B cell (primary cell): ENCODE data around the gene NTN1. TPM values are rescaled to one million over a fixed set of nuclear protein-coding genes. Genes with fewer than 3 reads are reported as not detected.

Experiments
- ATAC-seq: fragments of 200-7000 bp; cut with Tn5 transposase; one replicate; pipeline ENCODE4 v1.10.0; 2021; ENCODE audit warnings: low read depth, mild to moderate bottlenecking, moderate number of reproducible peaks, moderate library complexity
- CTCF ChIA-PET: fragments of 350-600 bp; sonication (Branson Sonifier 250); formaldehyde crosslinking; loops from one replicate; lab custom pipeline; 2021; ENCODE audit warnings: antibody characterized with exemption, inconsistent platforms; lab: Charles Lee
- POLR2A ChIA-PET: fragments of 350-600 bp; sonication (Branson Sonifier 250); formaldehyde crosslinking; loops from one replicate; lab custom pipeline; 2021; ENCODE audit warnings: antibody characterized with exemption; lab: Charles Lee
- DNase-seq: peaks from one replicate; pipeline ENCODE4 v3.0.0; 2013
- H2AFZ ChIP-seq: 2 replicates; pipeline ENCODE4 v1.6.1; 2012; ENCODE audit warnings: mild to moderate bottlenecking, low read depth, low read length; ENCODE audit not compliant: insufficient read depth, poor library complexity, severe bottlenecking
- H3K27ac ChIP-seq, 2 donors: 1 replicate in 1 of 2; 2 replicates in 1 of 2; pipeline ENCODE4 v1.5.1; 2012 to 2013; ENCODE audit warnings: low read length in 2 of 2, mild to moderate bottlenecking in 2 of 2, moderate library complexity in 1 of 2
- H3K27me3 ChIP-seq, 4 experiments: fragments of 200-600 bp in 1 of 4; sonication (generic) in 1 of 4; replicated peaks in 1 of 4; 1 replicate in 2 of 4; 2 replicates in 2 of 4; pipeline versions ENCODE4 v1.6.1 to v1.7.0; 2013 to 2016; ENCODE audit warnings: low read length in 3 of 4, mild to moderate bottlenecking in 2 of 4, mixed read lengths in 1 of 4, moderate library complexity in 1 of 4; ENCODE audit not compliant: insufficient read depth in 4 of 4, control insufficient read depth in 3 of 4; ENCODE audit errors: control extremely low read depth in 1 of 4
- H3K36me3 ChIP-seq, 2 experiments: replicated peaks in 1 of 2; 1 replicate in 1 of 2; 2 replicates in 1 of 2; pipeline versions ENCODE4 v1.6.1 to v1.7.1; 2013; ENCODE audit warnings: low read length in 1 of 2; ENCODE audit not compliant: insufficient read depth in 2 of 2, control insufficient read depth in 1 of 2; ENCODE audit errors: control extremely low read depth in 1 of 2, extremely low read depth in 1 of 2
- H3K4me1 ChIP-seq, 2 donors: fragments of 200-600 bp in 1 of 2; sonication (generic) in 1 of 2; 1 replicate in 1 of 2; 2 replicates in 1 of 2; pipeline versions ENCODE4 v1.5.1 to v1.6.1; 2013 to 2017; ENCODE audit warnings: low read length in 2 of 2; ENCODE audit not compliant: control insufficient read depth in 2 of 2, insufficient read depth in 2 of 2
- H3K4me2 ChIP-seq: replicated peaks from 2 replicates; pipeline ENCODE3; 2012; ENCODE audit warnings: mild to moderate bottlenecking, low read depth, low read length; ENCODE audit not compliant: poor library complexity, severe bottlenecking
- H3K4me3 ChIP-seq, 5 experiments: fragments of 200-600 bp in 1 of 5; sonication (generic) in 1 of 5; 1 replicate in 3 of 5; 2 replicates in 2 of 5; pipeline versions ENCODE4 v1.5.1 to v1.7.0; 2011 to 2016; ENCODE audit warnings: low read length in 4 of 5, mild to moderate bottlenecking in 4 of 5, low read depth in 2 of 5, control low read depth in 1 of 5, moderate library complexity in 1 of 5; ENCODE audit not compliant: insufficient read depth in 1 of 5; ENCODE audit errors: control extremely low read depth in 1 of 5, extremely low read depth in 1 of 5
- H3K79me2 ChIP-seq: fragments of 200-600 bp; sonication (generic); one replicate; pipeline ENCODE4 v1.6.0; 2016; ENCODE audit warnings: low read length; ENCODE audit not compliant: control insufficient read depth, insufficient read depth
- H3K9ac ChIP-seq: fragments of 200-600 bp; sonication (generic); 2 replicates; pipeline ENCODE4 v1.6.1; 2017; ENCODE audit warnings: mild to moderate bottlenecking, low read length, moderate library complexity
- H3K9me3 ChIP-seq, 3 donors: one replicate each; pipeline versions ENCODE4 v1.6.1 to v1.7.1; 2013; ENCODE audit warnings: low read length in 2 of 3; ENCODE audit not compliant: control insufficient read depth in 2 of 3, insufficient read depth in 1 of 3; ENCODE audit errors: control extremely low read depth in 1 of 3
- H4K20me1 ChIP-seq: 2 replicates; pipeline ENCODE4 v1.6.0; 2012; ENCODE audit warnings: mild to moderate bottlenecking, low read length; ENCODE audit not compliant: insufficient read depth, control insufficient read depth, poor library complexity, severe bottlenecking
- H3K27ac Mint-ChIP-seq: one replicate; pipeline ENCODE4 v1.8.0; 2021; ENCODE audit warnings: mixed read lengths
- H3K27me3 Mint-ChIP-seq: one replicate; pipeline ENCODE4 v1.8.0; 2021; ENCODE audit warnings: mixed read lengths
- H3K4me1 Mint-ChIP-seq: one replicate; pipeline ENCODE4 v1.8.0; 2021; ENCODE audit warnings: mixed read lengths
- H3K4me3 Mint-ChIP-seq: one replicate; pipeline ENCODE4 v1.8.0; 2021; ENCODE audit warnings: mixed read lengths
- H3K9me3 Mint-ChIP-seq: one replicate; pipeline ENCODE4 v1.8.0; 2022; ENCODE audit warnings: mixed read lengths; ENCODE audit not compliant: insufficient read depth
- EZH2 ChIP-seq: IDR thresholded peaks from 2 replicates; pipeline ENCODE4 v1.6.1; 2012; ENCODE audit warnings: borderline replicate concordance, low read depth, mild to moderate bottlenecking, moderate library complexity, low read length; ENCODE audit not compliant: insufficient read depth, poor library complexity, severe bottlenecking
- WGBS: methylation state at CpG from one replicate; pipeline ENCODE4 v1.1.5; 2013; ENCODE audit warnings: missing lambda C conversion rate; ENCODE audit not compliant: insufficient coverage; 5-methylcytosine and 5-hydroxymethylcytosine counted together
- intact Hi-C: fragments of 100-400 bp; cut with micrococcal nuclease; formaldehyde crosslinking; loops from one replicate; pipeline ENCODE4 v1.10.0; 2022
- polyA plus RNA-seq: library from polyadenylated mRNA; depleted of rRNA; stranded (reverse); fragments of >200 nt; gene quantifications from 2 replicates; pipeline ENCODE4 v1.2.3, GENCODE V29; 2012
- total RNA-seq, 2 donors: library from RNA; stranded (reverse); fragments of 120-200 nt in 1 of 2; gene quantifications; 1 replicate in 1 of 2; 2 replicates in 1 of 2; pipeline versions ENCODE4 v1.2.3 to v1.2.4, GENCODE V29; 2013 to 2022
- TF ChIP-seq, protein P1 (sequence below): fragments of 200-600 bp; IDR thresholded peaks from one replicate; pipeline ENCODE4 v1.8.0; 2022; ENCODE audit warnings: antibody characterized with exemption, mild to moderate bottlenecking

The NTN1 gene
- total and polyA plus RNA-seq, 2 donors (not counting 1 experiment from before 2014, with no cell fraction given) = 0.10 to 0.25 TPM

DNA sequence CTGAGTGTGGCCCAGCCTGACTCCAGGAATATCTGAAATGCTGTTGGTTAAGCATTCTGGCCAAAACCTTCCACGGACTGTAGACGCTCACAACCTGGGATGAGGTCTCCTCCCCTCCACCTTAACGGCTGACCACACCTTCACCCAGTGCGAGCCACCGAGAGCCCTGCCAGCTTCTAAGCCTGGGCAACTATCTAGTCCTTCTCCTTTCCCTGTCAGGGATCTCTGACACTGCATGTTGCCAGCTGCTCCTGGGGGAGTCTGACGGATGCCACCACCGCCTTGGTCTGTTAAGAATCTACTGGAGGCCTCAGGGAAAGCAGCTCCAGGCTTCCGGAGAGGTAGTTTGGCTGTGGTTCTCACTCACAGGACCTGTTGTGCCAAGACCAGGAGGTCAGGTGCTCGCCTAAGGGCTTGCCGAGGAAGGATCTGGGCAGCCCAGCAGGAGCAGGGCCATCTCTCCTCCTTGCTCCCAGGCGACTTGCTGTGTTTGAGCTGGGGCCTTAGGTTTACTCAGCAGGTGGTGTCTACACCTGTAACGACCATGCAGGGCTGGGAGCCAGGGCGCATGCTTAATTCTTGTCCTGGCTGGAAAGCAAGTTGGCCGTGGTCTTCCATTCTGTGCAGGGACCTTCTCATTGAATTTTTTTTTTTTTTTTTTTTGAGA lies 111.8 kb downstream of the NTN1 start:
- ChIA-PET CTCF (no interaction called here), POLR2A (no interaction called here)
- H3K4me2 ChIP-seq = no peak overlapping the region
- no peak overlapping the region for H3K4me3 ChIP-seq
- Mint-ChIP-seq H3K27me3 (peaks cover 19% of the 10 kb centered on the region), H3K4me1 (no peaks in the 10 kb centered on the region), H3K27ac (no peak overlapping the region), H3K4me3 (no peak overlapping the region), H3K9me3 (no peaks in the 10 kb centered on the region)
- no peak overlapping the region for H3K9ac ChIP-seq
- 98% methylated on average over 14 of the region's 14 CpGs for WGBS
- ATAC-seq (no peak), DNase-seq (no peak)
- no peaks in the 10 kb centered on the region for H4K20me1 ChIP-seq
- H3K9me3 ChIP-seq = no peaks in the 10 kb centered on the region
- intact Hi-C loops = no loop called here
- no peaks in the 10 kb centered on the region for H3K36me3 ChIP-seq
- no peak overlapping the region for H2AFZ ChIP-seq
- TF ChIP-seq EZH2 = no peak
- TF ChIP-seq, protein P1, sequence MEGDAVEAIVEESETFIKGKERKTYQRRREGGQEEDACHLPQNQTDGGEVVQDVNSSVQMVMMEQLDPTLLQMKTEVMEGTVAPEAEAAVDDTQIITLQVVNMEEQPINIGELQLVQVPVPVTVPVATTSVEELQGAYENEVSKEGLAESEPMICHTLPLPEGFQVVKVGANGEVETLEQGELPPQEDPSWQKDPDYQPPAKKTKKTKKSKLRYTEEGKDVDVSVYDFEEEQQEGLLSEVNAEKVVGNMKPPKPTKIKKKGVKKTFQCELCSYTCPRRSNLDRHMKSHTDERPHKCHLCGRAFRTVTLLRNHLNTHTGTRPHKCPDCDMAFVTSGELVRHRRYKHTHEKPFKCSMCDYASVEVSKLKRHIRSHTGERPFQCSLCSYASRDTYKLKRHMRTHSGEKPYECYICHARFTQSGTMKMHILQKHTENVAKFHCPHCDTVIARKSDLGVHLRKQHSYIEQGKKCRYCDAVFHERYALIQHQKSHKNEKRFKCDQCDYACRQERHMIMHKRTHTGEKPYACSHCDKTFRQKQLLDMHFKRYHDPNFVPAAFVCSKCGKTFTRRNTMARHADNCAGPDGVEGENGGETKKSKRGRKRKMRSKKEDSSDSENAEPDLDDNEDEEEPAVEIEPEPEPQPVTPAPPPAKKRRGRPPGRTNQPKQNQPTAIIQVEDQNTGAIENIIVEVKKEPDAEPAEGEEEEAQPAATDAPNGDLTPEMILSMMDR = no peak
- no peaks in the 10 kb centered on the region for H3K27me3 ChIP-seq
- no peaks in the 10 kb centered on the region for H3K4me1 ChIP-seq
- H3K27ac ChIP-seq = no peak overlapping the region
- H3K79me2 ChIP-seq = no peaks in the 10 kb centered on the region

GRCh38 chr17:9138161-9138717 lies 116.9 kb downstream of the NTN1 start:
- ChIA-PET POLR2A (no interaction called here), CTCF (no interaction called here)
- no peaks in the 10 kb centered on the region for H3K4me1 ChIP-seq
- no peak overlapping the region for H2AFZ ChIP-seq
- 91% methylated on average over 15 of the region's 17 CpGs for WGBS
- H3K27ac ChIP-seq = no peak overlapping the region
- intact Hi-C loops = no loop called here
- H4K20me1 ChIP-seq = no peaks in the 10 kb centered on the region
- no peaks in the 10 kb centered on the region for H3K36me3 ChIP-seq
- no peak for DNase-seq
- H3K4me2 ChIP-seq = no peak overlapping the region
- H3K27me3 Mint-ChIP-seq = peaks cover 15% of the 10 kb centered on the region
- no peak overlapping the region for H3K27ac Mint-ChIP-seq
- ATAC-seq = no peak
- no peak overlapping the region for H3K4me3 ChIP-seq
- H3K27me3 ChIP-seq = no peaks in the 10 kb centered on the region
- H3K79me2 ChIP-seq = no peaks in the 10 kb centered on the region
- H3K4me1 Mint-ChIP-seq = no peaks in the 10 kb centered on the region
- H3K9ac ChIP-seq = no peak overlapping the region
- H3K4me3 Mint-ChIP-seq = no peak overlapping the region
- no peak for TF ChIP-seq EZH2
- TF ChIP-seq, protein P1 = no peak
- H3K9me3 ChIP-seq = no peaks in the 10 kb centered on the region
- no peaks in the 10 kb centered on the region for H3K9me3 Mint-ChIP-seq
